ENCODE data around the gene NF1. TPM values are rescaled to one million over a fixed set of nuclear protein-coding genes. Genes with fewer than 3 reads are reported as not detected.
A peak's percentile ranks its signal among the peaks of the same experiment; 100 is the strongest.
"Not testable (repeated sequence)": the region's sequence is repeated elsewhere in the genome, so short reads cannot be mapped to it uniquely, and the experiment has no call there.

Gene NF1, protein sequence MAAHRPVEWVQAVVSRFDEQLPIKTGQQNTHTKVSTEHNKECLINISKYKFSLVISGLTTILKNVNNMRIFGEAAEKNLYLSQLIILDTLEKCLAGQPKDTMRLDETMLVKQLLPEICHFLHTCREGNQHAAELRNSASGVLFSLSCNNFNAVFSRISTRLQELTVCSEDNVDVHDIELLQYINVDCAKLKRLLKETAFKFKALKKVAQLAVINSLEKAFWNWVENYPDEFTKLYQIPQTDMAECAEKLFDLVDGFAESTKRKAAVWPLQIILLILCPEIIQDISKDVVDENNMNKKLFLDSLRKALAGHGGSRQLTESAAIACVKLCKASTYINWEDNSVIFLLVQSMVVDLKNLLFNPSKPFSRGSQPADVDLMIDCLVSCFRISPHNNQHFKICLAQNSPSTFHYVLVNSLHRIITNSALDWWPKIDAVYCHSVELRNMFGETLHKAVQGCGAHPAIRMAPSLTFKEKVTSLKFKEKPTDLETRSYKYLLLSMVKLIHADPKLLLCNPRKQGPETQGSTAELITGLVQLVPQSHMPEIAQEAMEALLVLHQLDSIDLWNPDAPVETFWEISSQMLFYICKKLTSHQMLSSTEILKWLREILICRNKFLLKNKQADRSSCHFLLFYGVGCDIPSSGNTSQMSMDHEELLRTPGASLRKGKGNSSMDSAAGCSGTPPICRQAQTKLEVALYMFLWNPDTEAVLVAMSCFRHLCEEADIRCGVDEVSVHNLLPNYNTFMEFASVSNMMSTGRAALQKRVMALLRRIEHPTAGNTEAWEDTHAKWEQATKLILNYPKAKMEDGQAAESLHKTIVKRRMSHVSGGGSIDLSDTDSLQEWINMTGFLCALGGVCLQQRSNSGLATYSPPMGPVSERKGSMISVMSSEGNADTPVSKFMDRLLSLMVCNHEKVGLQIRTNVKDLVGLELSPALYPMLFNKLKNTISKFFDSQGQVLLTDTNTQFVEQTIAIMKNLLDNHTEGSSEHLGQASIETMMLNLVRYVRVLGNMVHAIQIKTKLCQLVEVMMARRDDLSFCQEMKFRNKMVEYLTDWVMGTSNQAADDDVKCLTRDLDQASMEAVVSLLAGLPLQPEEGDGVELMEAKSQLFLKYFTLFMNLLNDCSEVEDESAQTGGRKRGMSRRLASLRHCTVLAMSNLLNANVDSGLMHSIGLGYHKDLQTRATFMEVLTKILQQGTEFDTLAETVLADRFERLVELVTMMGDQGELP (N-terminal part only)
- total RNA-seq: 10 to 100 TPM; 15.6 to 48.4 (median 26.9) TPM

DNA sequence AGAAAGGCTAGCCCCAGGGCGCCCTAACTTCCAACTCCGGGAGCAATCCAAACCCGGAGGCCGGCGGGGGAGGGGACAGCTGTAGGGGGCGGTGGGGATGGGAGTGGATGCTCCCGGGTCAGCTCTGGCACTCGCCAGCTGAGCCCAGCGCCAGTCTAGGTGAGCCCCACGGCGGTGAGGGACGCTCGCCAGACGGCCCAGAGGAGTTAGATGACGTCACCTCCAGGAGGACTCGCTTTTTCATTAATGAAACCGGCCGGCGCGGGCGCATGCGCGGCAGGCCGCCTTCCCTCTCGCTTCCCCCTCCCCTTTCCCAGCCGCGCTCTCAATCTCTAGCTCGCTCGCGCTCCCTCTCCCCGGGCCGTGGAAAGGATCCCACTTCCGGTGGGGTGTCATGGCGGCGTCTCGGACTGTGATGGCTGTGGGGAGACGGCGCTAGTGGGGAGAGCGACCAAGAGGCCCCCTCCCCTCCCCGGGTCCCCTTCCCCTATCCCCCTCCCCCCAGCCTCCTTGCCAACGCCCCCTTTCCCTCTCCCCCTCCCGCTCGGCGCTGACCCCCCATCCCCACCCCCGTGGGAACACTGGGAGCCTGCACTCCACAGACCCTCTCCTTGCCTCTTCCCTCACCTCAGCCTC, at the start of gene NF1:
TSS of gene NF1 (plus strand) at position 378 of the 636 bp plus-strand sequence. CDS start 333 bp downstream, outside the sequence.
- Histone ChIP-seq H3K4me1 (peaks cover 0 to 25% (median 6%) of the 10 kb centered on the region in 3 donors), H3K4me3 (peak within 1 kb of the TSS; percentile 84 to 99 (median 92)), H3K27ac (peak within 1 kb of the TSS; percentile 89 to 97 (median 94)), H3K36me3 (no peaks in the 10 kb centered on the region), H3K9me3 (no peaks in the 10 kb centered on the region), H3K27me3 (no peaks in the 10 kb centered on the region)
- intact Hi-C loops (cut with DNase I): no loop called here
- peak; percentile 59 for DNase-seq
- TF ChIP-seq POLR2A (IDR thresholded peaks at IDR 0.05): peak in 1 of 4 donors; percentile 66
- TF ChIP-seq, protein P1, sequence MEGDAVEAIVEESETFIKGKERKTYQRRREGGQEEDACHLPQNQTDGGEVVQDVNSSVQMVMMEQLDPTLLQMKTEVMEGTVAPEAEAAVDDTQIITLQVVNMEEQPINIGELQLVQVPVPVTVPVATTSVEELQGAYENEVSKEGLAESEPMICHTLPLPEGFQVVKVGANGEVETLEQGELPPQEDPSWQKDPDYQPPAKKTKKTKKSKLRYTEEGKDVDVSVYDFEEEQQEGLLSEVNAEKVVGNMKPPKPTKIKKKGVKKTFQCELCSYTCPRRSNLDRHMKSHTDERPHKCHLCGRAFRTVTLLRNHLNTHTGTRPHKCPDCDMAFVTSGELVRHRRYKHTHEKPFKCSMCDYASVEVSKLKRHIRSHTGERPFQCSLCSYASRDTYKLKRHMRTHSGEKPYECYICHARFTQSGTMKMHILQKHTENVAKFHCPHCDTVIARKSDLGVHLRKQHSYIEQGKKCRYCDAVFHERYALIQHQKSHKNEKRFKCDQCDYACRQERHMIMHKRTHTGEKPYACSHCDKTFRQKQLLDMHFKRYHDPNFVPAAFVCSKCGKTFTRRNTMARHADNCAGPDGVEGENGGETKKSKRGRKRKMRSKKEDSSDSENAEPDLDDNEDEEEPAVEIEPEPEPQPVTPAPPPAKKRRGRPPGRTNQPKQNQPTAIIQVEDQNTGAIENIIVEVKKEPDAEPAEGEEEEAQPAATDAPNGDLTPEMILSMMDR (IDR thresholded peaks at IDR 0.05): no peak
- 0 to 1% methylated on average over 22 to 24 of the region's 45 CpGs for WGBS, 2 donors

DNA sequence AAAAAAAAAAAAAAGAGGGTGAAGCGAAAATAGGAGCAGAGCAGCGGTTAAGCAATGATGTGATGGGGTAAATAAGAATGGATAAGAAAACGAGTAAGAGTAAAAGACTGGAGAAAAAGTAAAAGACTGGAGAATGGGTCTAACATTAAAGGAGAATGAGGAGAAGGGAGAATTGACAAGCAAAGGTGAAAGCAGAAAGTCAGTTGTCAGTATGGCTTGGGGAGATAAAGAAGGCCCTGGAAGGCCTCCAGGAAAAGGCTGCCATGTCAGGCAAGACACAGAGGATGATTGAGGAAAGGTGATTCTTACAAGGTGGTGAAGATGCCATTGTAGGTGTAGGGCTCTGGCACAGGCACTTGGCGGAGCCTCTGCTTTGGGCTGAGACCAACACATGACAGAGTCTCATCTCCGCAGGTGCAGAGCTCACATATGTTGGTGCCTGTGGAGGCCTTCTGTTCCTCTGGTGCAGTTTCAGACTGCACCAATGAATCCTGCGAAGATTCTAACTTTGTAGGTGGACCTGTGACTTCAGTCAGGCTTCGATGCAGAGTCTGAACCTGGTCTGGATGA, 47.8 kb upstream of the NF1 start:
- 70 to 100% methylated on average over 5 of the region's 7 CpGs for WGBS, 2 donors
- intact Hi-C loops (cut with DNase I): not testable (repeated sequence)

DNA sequence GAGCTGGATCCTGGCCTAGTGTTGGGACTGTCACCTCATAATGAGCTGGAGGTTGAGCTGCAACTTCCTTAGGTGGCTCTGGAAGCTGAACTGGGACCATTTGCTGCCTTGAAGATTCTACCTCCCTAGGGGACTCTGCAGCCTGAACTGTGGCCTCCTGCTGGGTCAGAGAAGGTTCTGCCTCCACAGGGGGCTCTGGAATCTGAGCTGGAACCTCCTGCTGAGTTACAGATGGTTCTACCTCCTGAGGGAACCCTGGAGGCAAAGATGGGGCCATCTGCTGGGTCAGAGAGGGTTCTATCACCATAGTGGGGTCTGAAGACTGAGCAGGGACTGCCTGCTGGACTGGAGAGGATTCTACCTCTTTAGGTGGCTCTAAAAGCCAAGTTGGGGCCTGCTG, 46.6 kb upstream of the NF1 start:
- H3K27ac ChIP-seq: no peak overlapping the region
- no peak overlapping the region for H3K4me3 ChIP-seq
- TF ChIP-seq POLR2A (IDR thresholded peaks at IDR 0.05): no peak
- TF ChIP-seq, protein P1 (IDR thresholded peaks at IDR 0.05): no peak
- DNase-seq: no peak
- H3K27me3 ChIP-seq: no peaks in the 10 kb centered on the region
- no peaks in the 10 kb centered on the region for H3K36me3 ChIP-seq
- H3K4me1 ChIP-seq: peaks cover 0 to 20% (median 11%) of the 10 kb centered on the region in 3 donors
- intact Hi-C loops (cut with DNase I): no loop called here
- H3K9me3 ChIP-seq: no peaks in the 10 kb centered on the region

More for the DNA sequence above, 47.8 kb upstream of the NF1 start:
- not testable (repeated sequence) for H3K4me1 ChIP-seq, H3K9me3 ChIP-seq, H3K27ac ChIP-seq, H3K36me3 ChIP-seq, DNase-seq, H3K27me3 ChIP-seq, H3K4me3 ChIP-seq

DNA sequence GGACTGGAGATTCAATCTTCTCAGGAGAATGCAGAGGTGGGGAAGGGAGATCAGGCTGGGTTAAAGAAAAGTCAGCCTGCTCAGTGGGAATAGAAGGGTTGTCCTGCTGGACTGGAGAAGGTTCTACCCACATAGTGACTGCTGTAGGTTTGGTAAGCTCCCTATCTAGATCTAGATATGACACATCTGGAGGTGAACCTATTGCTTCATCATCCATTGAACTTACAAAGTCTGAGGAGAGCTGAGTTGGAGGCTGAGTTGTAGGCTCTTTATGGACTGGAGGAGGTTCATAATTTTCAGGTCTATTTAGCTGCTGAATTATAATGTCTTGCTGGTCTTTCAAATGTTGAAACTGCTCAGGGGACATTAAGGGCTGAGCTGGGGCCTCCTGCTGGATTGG, 46.0 kb upstream of the NF1 start:
- no peaks in the 10 kb centered on the region for H3K36me3 ChIP-seq
- no peak overlapping the region for H3K4me3 ChIP-seq
- H3K27ac ChIP-seq: no peak overlapping the region
- peaks cover 0 to 26% (median 11%) of the 10 kb centered on the region in 3 donors for H3K4me1 ChIP-seq
- no peak for TF ChIP-seq POLR2A (IDR thresholded peaks at IDR 0.05)
- TF ChIP-seq, protein P1 (IDR thresholded peaks at IDR 0.05): no peak
- H3K27me3 ChIP-seq: no peaks in the 10 kb centered on the region
- intact Hi-C loops (cut with DNase I): no loop called here
- H3K9me3 ChIP-seq: no peaks in the 10 kb centered on the region
- DNase-seq: no peak

DNA sequence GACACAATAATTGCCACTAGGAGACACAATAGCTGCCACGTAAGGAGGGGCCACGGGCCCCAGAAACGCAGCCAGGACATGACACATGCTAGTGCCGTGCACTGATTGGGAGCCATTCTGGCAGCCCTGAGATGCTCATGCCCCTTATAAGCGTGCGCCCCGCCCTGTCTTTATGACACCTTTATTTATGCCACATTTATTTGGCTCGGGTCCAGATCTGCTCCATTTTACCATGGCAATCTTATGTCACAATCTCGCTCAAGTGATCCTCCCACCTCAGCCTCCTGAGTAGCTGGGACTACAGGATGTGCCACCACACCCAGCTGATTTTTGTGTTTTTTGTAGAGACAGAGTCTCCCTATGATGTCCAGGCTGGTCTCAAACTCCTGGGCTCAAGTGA, 43.8 kb upstream of the NF1 start:
- no peak for DNase-seq
- Histone ChIP-seq H3K36me3 (no peaks in the 10 kb centered on the region), H3K27me3 (no peaks in the 10 kb centered on the region), H3K4me1 (peaks cover 0 to 26% (median 11%) of the 10 kb centered on the region in 3 donors), H3K4me3 (no peak overlapping the region), H3K27ac (peak overlapping the region in 2 of 4 donors; percentile 5 to 78), H3K9me3 (no peaks in the 10 kb centered on the region)
- WGBS, 2 donors: 81 to 95% methylated on average over 9 of the region's 9 CpGs
- TF ChIP-seq, protein P1 (IDR thresholded peaks at IDR 0.05): no peak
- no peak for TF ChIP-seq POLR2A (IDR thresholded peaks at IDR 0.05)
- intact Hi-C loops (cut with DNase I): no loop called here
